NT2/D1 (cell line): Measurements from ENCODE around the gene MAD1L1.
A peak's percentile ranks its signal among the peaks of the same experiment; 100 is the strongest.

Experiments
- DNase-seq: peaks from one replicate; pipeline ENCODE4 v3.0.0-alpha.2; 2011; ENCODE audit warnings: low read depth, low spot score
- H3K27me3 ChIP-seq: 2 replicates; pipeline ENCODE4 v1.6.0; 2011; ENCODE audit warnings: mild to moderate bottlenecking; ENCODE audit not compliant: insufficient read length, insufficient read depth
- H3K36me3 ChIP-seq: 2 replicates; pipeline ENCODE4 v1.6.1; 2011; ENCODE audit warnings: mild to moderate bottlenecking, low read length, mixed read lengths; ENCODE audit not compliant: insufficient read depth, insufficient read length
- H3K4me1 ChIP-seq: 2 replicates; pipeline ENCODE4 v1.5.1; 2011; ENCODE audit not compliant: insufficient read depth, insufficient read length
- H3K4me3 ChIP-seq: 2 replicates; pipeline ENCODE4 v1.5.1; 2011; ENCODE audit warnings: low read depth; ENCODE audit not compliant: insufficient read length
- H3K9ac ChIP-seq: 2 replicates; pipeline ENCODE4 v1.6.0; 2011; ENCODE audit warnings: low read depth; ENCODE audit not compliant: insufficient read length
- H3K9me3 ChIP-seq: 2 replicates; pipeline ENCODE4 v1.5.1; 2011; ENCODE audit warnings: mild to moderate bottlenecking, low read length; ENCODE audit not compliant: insufficient read depth
- SUZ12 ChIP-seq: IDR thresholded peaks from 2 replicates; pipeline ENCODE4 v1.6.1; 2011; ENCODE audit not compliant: insufficient read length, insufficient read depth; ENCODE audit errors: extremely low read depth
- YY1 ChIP-seq: IDR thresholded peaks from 2 replicates; pipeline ENCODE4 v1.6.1; 2011; ENCODE audit not compliant: insufficient read length, insufficient read depth
- ZNF274 ChIP-seq: IDR thresholded peaks from 2 replicates; pipeline ENCODE4 v1.6.1; 2011; ENCODE audit warnings: mild to moderate bottlenecking, low read depth, low read length

The MAD1L1 gene

DNA sequence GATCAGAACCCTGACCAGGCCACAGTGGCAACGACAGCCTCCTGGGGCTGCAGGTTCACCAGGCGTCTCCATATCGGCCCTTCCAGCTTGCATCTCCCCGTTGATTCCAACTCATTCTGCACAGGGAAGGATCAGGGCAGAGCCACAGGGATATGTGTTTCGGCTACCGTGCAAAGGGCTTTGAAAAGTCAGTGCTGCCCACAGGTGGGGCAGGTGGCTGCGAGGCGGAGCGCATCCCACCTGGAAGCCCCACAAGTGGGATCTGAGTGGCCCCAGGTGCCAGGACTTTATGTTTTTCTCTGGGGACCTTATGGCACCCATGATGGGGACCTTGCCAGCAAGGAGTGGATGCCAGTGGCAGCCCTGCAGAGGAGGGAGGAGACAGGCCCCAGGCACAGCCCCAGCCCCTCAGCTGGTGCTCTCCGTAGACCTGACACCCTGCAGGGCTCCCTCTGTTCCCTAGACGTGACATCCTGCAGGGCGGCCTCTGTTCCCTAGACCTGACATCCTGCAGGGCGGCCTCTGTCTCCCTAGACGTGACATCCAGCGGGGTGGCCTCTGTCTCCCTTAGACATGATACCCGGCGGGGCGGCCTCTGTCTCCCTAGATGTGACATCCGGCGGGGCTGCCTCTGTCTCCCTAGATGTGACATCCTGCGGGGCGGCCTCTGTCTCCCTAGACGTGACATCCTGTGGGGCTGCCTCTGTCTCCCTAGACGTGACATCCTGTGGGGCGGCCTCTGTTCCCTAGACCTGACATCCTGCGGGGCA lies 373.3 kb downstream of the MAD1L1 start:
- Histone ChIP-seq H3K4me1 (peaks cover 27% of the 10 kb centered on the region), H3K27me3 (peaks cover 27% of the 10 kb centered on the region), H3K9me3 (no peaks in the 10 kb centered on the region)

DNA sequence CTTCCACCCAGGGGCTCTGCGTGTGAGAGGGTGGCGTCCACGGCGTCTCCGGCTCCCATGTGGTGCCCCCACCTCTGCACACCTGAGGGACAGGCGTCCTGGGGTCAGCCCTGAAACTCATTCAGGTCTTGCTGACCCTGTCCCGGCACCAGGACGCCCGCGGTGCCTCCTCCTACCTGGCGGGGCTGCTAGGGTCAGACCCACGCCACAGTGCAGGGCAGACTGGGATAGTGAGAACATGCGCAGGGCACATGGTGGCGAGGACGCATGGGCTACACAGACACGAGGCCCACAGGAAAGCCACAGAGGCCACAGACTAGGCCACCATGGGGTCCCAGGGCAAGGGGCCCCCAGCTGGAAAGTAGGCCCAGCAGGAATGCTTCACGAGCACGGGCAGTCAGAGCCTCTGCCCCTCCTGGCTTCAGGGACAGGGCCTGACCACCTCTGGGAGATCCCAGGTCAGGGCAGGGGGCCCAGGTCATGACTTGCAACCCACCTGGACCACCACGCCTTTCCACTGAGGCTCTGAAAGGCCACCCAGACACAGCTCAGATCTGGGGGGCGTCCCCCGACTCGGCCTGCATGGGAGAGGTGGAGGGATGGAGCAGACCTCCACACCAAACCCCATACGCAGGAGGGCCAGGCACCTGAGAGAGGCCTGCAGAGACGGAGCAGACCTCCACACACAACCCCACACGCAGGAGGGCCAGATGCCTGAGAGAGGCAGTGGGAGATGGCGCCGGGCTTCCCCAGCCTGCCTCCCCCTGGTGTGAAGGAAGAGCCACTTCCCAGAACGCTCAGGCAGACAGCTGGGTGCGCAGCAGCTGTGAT lies 374.1 kb downstream of the MAD1L1 start:
- DNase-seq, result no peak
- peaks cover 29% of the 10 kb centered on the region for H3K4me1 ChIP-seq
- TF ChIP-seq ZNF274 (no peak), SUZ12 (no peak), YY1 (no peak)

More for the DNA sequence above, 373.3 kb downstream of the MAD1L1 start:
- Histone ChIP-seq H3K9ac (no peak overlapping the region), H3K36me3 (no peaks in the 10 kb centered on the region), H3K4me3 (no peak overlapping the region)
- TF ChIP-seq ZNF274, result no peak
- no peak for TF ChIP-seq YY1
- no peak for TF ChIP-seq SUZ12
- no peak for DNase-seq

DNA sequence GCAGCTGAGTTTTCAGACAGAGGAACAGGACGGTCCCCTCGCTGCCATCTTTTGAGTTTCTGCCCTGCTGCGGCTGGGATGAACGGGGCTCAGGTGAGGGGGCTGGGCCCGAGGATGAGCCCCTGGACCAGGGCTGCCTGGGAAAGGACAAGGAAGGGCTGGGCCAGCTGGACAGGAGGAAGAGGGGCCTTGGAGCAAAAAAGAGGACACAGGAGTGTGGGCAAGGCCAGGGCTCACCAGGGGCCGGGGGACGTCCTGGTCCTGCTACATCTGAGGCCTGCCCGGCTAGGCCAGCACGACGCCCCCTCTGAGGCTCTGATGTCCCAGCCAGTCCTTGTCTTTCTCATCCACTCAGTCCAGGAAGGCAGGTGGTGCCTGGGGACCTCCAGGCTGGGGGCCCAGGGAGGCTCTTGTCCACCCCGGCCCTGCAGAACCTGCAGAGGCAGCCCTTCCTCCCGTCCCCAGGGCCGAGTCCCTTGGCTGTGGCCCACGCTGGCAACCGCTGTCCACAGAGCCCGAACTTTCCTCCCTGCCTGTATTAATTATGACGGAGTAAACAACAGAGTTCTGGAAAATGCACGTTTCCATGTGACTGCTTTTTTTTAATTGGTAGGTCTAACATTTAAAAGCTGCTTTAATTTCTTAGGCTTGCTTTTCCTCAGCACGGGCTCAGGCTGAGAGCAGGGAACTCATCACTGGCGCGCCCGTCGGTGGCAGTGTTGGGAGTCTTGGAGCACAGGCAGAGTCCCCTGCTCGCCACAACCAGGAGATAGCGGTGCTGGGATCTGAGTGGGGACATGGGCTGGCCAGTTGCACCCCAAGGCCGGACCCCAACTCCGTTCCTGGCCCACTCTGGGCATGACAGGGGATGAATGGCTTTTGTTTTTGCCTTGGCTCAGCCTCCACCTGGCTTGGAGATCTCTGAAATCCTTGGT lies 375.0 kb downstream of the MAD1L1 start:
- H3K4me1 ChIP-seq, result peaks cover 25% of the 10 kb centered on the region
- TF ChIP-seq YY1 (no peak), SUZ12 (no peak), ZNF274 (no peak)
- H3K4me3 ChIP-seq, result no peak overlapping the region
- DNase-seq, result no peak
- no peaks in the 10 kb centered on the region for H3K36me3 ChIP-seq
- no peaks in the 10 kb centered on the region for H3K9me3 ChIP-seq
- peaks cover 16% of the 10 kb centered on the region for H3K27me3 ChIP-seq
- H3K9ac ChIP-seq, result no peak overlapping the region

More for the DNA sequence above, 374.1 kb downstream of the MAD1L1 start:
- H3K4me3 ChIP-seq, result no peak overlapping the region
- peaks cover 25% of the 10 kb centered on the region for H3K27me3 ChIP-seq
- H3K36me3 ChIP-seq, result no peaks in the 10 kb centered on the region
- H3K9me3 ChIP-seq, result no peaks in the 10 kb centered on the region
- no peak overlapping the region for H3K9ac ChIP-seq

DNA sequence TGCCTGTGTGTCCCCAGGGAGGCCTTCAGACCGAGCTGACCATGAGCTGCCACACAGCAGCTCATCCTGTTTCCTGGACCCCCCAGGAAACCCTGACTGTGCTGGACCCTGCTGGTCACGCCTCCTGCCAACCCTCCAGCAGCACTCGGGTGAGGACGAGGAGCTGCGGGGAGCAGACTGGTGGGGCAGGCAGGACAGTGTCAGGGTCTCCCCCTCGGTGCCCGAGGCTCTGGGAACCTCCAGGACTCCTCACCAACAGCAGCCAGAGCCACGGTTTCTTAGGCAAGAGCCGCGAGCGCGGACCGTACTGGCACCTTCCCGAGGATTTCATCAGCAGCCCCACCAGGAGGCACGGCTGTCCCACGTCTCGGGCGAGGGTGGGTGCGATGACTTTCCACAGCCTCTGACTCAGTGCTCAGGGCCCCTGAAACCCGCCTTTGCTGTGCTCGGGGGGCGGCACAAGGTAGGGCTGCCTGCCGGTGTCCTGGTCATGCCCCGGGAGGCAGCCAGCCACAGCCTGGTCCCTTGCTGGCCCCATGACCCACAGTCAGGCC lies 375.8 kb downstream of the MAD1L1 start:
- Histone ChIP-seq H3K4me3 (no peak overlapping the region), H3K36me3 (no peaks in the 10 kb centered on the region), H3K27me3 (peaks cover 9% of the 10 kb centered on the region), H3K9me3 (no peaks in the 10 kb centered on the region), H3K4me1 (peaks cover 24% of the 10 kb centered on the region), H3K9ac (no peak overlapping the region)
- no peak for DNase-seq
- no peak for TF ChIP-seq YY1
- TF ChIP-seq SUZ12, result no peak
- no peak for TF ChIP-seq ZNF274

DNA sequence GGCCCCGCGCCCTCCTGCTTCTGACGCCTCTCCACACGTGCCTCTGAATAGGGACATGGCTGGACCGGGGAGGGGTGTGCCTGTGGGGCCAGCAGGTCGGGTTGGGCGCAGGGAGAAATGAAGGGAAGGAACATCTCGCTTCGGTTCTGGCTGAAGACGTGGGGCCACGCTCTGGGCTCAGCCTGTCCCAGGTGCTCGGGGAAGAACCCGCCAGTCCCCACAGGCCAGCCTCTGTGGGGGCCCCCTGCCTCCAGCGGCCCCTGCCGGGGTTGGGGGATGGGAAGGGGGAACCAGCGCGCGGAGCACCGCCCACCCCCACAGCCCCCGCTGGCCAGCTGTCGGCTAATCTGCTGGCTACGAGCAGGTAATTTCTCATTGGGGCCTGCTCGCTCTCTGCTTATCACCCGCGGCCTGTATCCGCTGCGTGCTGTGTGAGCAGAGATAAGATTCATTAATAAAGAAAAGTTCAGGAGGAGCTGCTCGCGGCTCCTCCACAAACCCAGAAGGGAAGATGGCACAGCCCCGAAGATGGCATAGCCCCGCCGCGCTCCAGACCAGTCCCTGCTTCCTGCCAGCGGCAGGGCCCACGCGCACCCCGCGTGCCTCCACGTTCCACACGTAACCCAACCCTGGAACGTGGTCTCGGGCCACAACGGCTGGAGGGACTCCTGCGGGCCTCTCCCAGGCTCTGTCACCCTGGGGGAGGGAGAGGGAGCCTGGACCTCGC lies 376.4 kb downstream of the MAD1L1 start:
- TF ChIP-seq SUZ12, result no peak
- no peak for TF ChIP-seq ZNF274
- peak overlapping the region; percentile 17 for H3K9ac ChIP-seq

DNA sequence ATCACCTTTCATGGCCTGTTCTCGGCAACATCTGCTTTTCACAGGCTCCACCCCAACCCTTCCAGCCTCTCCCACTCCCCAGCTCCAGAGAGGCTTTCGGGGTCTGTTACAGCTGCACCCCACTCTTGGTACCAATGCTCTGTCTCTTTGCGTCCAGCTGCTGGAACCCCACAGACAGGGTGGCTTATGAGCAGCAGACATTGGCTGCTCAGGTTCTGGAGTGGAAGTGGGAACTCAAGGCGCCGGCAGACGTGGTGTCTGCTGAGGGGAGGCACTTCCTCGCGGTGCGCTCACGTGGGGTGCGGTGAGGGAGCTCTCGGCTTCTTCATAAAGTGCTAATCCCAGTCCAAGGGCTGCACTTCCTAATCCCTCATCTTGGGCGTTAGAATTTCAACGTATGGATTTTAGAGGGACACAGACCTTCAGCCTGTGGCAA lies 377.0 kb downstream of the MAD1L1 start:
- no peak overlapping the region for H3K4me3 ChIP-seq
- no peaks in the 10 kb centered on the region for H3K36me3 ChIP-seq
- H3K9me3 ChIP-seq, result no peaks in the 10 kb centered on the region
- H3K27me3 ChIP-seq, result peaks cover 5% of the 10 kb centered on the region
- peak overlapping the region; percentile 17 for H3K9ac ChIP-seq
- DNase-seq, result no peak
- peaks cover 24% of the 10 kb centered on the region for H3K4me1 ChIP-seq
- no peak for TF ChIP-seq ZNF274
- TF ChIP-seq SUZ12, result no peak
- TF ChIP-seq YY1, result no peak

More for the DNA sequence above, 376.4 kb downstream of the MAD1L1 start:
- Histone ChIP-seq H3K4me3 (no peak overlapping the region), H3K27me3 (peaks cover 5% of the 10 kb centered on the region), H3K4me1 (peaks cover 24% of the 10 kb centered on the region), H3K36me3 (no peaks in the 10 kb centered on the region), H3K9me3 (no peaks in the 10 kb centered on the region)
- DNase-seq, result no peak
